Measurements from ENCODE around the gene GTF2F2.

Gene GTF2F2

DNA sequence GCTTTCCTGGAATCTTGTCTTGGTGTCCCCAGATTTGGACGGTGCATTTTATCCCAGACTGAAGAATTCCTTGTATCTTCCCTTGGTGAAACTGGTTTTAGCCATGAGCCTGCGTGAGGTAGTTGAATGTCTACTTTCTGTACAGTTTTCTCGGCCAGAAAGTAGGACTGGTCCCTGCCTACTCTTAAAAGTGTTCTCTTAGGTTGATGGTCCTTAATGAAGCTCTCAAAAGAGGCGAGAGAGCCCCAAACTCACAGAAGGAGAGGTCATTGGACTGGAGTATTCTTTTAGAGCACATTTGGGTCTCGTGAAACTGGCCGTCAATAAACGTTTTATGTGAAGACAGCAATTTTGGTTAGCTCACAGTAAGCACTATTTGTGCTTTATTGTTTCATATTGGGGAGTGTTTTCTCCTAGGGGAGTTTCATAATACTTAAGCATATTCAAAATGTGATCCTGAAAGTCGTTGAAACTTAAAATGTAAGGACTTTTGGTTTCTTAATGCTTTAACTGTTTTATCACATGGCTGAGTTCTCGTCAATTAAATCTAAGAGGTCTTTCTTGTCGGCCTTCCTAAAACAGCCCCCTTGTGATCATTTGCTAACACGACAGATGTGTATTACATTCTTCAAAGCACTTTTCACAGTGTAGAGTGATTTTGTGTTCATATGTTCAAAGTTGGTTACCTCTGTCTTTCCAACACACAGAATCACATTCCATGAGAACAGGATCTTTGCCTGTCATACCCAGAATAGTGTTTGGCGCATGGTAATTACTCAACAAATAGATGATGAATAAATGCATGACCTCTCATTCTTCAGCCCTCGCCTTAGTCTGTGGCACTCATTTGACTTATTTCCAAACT is 889 bp downstream of the GTF2F2 start:
- no peak for DNase-seq (ENCODE audit: low read depth, low spot score)

DNA sequence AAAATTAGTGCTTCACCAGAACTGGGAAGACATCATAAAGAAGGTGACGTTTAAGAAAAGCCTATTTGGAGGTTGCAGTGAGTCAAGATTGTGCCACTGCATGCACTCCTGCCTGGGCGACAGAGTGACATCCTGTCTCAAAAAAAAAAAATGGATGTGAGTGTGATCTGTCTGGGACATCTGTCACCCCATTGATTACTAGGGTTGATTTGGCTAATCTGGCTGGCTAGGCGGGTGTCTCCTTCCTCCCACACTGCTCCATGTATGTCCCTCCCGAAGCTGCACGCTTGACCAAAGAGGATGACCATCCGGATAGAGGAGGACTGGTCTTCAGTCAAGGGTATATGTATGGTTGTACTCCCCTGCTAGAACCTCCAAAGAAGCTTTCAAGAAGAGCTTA is 2.6 kb downstream of the GTF2F2 start:
- no peak for DNase-seq (ENCODE audit: low read depth, low spot score)

DNA sequence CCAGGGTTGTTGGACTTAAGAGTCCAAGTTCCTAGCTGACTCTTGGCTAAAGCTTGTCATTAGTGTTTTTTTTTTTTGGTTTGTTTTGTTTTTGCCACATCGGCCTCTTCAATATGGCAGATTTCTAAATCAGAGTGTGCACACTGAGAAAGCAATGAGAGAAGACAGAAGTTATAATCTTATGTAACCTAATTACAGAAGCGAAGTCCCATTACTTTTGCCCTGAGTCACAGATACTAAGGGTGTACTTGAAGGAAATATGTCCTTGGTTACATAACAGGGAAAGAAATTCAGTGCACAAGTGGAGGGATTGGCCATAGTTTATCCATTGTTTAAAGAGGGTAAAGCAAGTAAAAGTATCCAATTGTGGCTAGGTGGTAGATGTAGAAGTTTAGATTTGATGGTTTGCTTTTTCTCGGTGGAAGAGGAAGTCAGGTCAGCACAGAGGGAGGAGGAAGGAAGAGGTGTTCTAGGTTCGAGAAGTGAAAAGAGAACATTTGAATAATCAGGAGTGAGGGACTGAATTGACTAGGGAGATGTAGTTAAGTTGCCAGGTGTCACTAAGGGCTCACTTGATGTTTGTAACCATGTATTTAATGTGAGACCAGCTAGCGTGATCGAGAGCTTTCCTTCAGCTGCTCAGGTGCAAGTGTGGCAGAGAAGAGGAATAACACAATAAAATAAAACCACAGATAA is 12.2 kb downstream of the GTF2F2 start:
- no peak for DNase-seq (ENCODE audit: low read depth, low spot score)

DNA sequence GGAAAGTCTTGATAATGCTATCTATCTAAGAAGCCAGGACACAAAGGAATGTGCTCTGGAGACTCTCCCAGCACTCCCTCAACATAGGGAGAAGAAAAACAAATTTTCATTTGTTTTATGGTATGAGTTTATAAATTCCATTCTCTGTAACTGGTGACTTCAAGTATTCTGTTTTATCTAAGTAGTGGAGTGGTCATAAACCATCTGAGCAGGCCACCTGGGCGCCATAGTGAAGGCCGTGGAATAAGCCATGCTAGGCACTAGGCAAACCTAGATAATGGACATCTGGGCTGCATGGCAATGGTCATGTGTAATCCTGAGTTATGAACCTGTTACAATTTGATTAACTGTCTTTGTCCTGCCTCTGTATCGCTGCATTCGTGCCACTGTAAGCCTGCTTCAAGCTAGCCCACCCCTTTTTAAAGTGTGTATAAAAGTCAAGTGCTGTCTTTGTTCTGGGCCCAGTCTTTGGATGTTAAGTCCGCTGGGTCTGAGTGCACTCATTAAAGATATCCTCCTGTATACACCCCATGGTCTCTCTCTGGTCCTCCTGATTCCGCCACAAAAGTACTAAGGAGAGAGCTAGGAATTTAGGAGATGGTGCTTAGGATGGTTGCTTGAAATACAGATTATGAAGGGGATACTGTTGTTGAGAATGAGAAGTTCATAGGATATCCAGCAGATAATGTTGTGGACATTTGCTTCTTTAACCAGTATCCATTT is 13.2 kb downstream of the GTF2F2 start:
- no peak for DNase-seq (ENCODE audit: low read depth, low spot score)

DNA sequence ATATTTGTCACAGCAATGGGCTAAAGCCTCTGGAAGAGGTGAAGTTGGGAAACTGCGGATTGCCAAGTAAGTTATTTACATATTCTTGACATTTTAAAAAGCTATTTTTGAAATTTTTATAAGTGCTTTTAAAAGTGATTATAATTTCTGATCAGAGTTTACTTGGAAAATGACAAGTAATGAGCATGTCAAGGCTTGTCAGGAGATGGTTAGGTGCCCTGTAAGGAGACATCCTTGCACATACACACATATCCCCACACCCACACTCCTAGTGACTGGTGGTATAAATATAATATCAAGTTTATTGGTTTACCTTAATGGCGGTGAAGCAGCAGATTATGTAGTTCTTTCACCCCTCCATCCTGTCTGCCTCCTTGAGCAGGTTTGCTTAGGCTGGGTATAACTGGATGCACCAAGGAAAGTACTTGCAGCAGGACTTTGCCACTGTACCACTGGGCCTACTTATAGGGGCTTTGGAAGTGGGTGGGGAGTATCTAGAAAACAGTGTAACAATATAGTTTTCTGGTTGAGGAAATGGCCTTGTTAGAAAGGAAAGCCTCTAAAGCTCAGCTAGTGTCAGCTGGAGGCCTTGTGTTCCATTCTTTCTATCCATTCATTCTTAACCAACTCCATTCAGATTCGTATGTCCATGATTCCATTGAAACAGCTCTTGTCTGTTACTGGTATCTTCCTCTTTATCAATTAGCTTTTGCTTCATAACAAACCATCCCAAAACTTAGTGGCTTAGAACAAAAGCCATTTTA is 16.6 kb downstream of the GTF2F2 start:
- no peak for DNase-seq (ENCODE audit: low read depth, low spot score)

DNA sequence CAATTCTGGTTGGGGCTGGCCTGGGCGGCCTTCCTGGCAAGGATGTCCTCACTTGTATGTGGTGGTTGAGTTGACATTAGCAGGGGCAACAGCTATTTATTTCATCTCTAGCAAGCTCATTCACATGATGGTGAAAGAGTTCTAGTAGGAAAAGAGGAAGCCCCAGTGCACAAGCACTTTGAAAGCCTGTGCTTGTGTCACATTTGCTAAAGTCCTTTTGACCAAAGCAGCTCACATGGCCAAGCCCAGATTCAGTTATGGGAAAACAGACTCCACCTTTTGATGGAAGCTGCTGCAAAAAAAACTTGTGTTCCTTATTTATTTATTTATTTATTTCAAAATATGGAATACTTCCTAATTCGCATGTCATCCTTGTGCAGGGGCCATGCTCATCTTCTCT is 17.2 kb downstream of the GTF2F2 start:
- DNase-seq (ENCODE audit: low read depth, low spot score): no peak

DNA sequence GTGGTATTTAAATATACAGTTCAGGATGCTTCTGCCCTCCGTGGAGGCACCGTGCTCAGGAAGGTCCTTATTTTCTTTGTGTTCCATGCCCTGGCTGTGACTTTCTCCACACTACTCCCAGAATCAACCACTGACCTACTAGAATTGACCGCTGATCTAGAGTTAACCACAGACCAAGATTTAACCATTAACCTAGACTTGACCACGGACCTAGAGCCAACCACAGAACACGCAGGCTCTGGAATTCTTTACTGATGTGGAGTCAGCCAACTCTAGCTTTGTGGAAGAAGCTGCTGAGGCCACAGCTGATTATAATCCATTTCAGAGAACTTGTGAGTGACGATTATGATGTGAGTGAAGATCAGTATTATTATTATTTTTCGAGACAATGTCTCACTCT is 18.0 kb downstream of the GTF2F2 start:
- no peak for DNase-seq (ENCODE audit: low read depth, low spot score)

DNA sequence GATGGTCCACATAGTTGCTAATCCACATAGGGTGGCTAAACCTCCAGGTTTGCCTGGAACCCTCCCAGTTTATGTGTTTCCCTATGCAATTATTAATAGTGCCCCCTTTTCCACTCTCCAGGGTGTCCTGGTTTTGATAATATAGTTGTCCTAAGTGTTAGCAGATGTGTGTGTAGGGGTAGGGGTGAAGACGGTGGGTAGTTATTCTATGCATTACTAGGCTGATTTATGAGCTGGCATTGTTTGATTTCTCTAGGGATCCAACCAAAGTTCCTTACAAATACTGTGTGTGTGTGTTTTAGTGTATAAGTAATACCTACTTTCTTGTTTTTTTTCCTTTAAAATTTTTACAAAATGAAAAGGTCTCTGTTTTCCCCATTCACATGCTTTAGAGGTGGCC is 21.1 kb downstream of the GTF2F2 start:
- no peak for DNase-seq (ENCODE audit: low read depth, low spot score)

DNA sequence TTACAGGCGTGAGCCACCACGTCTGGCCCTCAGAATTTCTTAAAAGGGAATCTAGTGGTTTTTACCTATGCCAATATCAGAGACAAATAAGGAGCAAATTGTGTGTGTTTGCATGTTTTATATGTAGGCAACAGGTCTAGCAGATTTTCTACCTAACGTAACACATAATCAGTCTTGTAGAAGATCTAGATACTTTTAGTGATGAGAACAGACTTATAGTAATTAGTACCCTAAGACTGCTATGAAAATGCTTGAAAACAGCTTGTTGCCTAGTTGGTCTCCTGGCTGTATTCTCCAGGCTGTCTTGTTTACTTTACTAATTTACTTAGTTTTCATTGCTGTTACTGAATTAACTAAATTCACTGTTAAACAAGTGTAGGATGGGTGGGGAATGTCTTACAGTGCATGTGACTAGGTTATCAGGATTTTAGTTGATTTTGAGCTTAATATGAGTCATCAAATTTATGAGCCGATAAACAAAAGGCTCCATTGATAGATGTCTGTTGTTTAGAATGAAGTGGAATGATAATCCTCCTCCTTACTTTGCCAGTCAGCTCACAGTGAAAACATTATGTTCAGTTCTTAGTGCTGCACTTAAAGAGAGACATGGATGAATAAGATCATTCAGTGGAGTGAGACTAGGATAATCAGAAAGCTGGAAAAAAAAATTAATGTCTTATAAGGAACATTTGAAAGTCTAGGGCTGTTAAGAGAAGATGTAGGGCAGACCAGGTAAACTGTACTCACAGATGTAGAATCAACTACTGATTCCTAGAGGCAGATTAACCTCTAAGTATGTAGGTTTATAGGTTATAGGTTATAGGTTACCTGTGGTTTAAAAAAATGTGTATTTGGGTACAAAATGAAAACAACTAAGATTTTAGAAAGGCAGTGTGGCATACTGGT is 22.4 kb downstream of the GTF2F2 start:
- DNase-seq (ENCODE audit: low read depth, low spot score): no peak

DNA sequence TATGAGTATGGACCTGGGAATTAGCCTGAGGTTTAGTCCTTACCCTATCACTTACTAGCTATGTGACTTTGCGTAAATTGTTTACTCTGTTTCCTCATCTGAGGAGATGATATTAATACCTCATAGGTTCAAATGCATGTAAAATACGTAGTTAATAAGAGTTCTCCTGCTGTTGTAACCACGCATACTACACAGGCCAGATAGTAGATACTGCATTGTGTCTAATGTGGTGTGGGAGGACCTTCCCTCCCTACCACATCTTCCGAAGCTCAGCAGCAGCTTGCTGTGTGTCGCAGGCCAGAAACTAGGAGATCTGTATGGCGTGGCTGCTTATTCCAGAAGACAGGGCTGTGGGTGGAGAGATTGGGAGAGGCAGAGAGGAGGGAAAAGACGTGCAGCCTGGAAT is 23.0 kb downstream of the GTF2F2 start:
- no peak for DNase-seq (ENCODE audit: low read depth, low spot score)

DNA sequence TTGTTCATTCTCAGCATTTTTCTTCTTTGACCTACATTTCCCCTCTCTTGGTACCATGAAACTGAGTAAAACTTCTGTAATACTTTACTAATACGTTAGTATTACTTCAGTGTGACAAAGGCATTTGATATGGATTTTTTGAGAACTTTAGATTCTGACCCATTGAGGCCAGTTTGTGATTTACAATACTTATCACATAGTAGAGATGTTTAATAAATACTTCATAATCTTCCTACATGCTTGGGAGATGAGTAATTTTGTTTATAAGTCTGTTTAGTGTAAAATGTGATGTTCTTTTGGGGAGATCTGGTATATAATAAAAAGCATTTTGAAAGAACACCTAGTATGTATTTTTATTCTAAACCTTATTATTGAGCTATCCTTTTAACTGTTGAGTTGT is 29.7 kb downstream of the GTF2F2 start:
- no peak for DNase-seq (ENCODE audit: low read depth, low spot score)

DNA sequence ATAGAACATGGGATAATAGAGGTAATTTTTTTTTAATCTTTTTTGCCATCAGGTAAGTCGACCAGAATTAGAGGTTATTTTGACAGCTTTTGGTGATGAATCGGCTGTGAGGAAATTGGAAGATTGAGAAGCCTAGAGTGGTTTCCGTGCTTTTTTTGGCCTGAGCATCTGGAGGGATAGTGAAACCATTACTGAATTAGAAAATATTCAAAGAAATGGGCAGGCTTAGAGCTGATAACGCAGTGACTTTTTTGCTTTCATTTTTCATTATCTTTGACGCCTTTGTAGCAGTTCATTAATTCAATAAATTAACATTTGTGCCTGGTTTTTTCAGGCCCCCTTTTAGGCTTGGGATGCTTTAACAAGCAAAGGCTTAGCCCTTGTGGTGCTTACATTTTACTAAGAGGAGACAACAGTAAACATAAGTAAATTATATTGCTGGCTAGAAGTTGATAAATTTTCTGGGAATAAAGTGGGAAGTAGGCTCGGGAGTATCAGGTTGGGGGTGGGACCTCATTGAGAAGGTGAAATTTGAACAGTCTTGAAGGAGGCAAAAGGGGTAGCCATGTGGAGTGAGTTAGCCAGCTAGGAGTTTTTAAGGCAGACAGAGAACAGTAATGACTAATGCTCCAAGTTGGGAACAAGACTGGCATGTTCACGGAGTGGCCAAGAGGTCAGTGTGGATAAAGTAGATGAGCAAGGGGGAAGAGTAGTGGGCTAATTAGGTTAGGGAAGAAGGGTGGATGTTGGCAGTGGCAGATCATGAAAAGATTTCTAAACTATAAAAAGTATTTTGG is 36.5 kb downstream of the GTF2F2 start:
- no peak for DNase-seq (ENCODE audit: low read depth, low spot score)

DNA sequence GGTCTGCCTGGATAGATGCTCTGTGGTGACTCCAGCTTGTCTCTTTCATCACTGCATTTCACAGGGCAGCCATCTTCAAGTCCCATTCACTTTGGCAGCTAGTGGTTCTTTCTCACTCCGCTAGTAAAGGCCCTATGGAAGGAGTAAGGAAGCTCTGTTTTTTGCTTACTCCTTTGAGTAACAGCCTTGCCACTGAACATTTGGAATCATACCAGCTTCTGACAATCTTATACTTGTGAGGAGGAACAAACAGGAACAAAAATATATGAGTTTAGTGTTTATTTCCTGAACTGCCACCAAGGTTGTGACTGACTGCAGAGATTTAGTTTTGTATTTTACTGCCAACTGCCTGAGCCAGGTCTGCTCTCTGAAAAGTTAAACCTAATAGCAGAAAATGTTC is 41.9 kb downstream of the GTF2F2 start:
- DNase-seq (ENCODE audit: low read depth, low spot score): no peak

DNA sequence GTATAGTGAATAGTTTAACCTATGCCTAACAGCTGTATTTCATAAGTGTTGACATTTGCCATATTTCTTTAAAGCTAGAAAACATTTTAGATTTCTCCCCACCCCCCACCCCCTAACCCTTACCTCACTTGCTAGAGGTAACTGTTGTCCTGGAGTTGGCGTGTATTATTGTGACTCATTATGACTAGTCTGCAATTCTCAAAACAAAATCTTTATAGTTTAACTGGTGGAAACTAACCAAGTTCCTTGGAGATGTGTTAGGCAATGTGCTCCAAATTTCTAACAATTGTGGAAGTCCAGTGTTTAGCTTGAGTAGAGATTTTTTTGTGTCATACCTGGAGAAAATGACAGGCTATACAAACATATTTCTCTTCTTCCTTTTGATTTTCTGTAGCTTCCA is 42.5 kb downstream of the GTF2F2 start:
- no peak for DNase-seq (ENCODE audit: low read depth, low spot score)

DNA sequence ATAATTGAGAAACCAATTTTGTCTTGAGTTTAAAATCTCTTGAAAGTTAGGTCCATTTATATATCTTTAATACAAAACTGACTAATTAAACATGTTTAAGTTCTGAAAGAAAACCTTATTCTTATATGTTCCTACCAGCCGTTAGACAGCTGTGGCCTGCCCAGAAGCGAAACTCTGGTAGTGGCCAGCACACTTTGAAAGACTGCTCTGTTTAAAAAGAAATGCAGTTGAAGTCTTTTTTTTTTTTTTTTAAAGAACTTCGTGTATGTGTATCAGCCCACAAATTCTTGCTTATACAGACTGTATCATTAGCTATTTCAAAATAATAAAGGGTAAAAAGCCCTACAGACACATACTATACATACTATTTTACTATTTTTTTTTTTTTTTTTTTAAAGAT is 46.5 kb downstream of the GTF2F2 start:
- DNase-seq (ENCODE audit: low read depth, low spot score): no peak

DNA sequence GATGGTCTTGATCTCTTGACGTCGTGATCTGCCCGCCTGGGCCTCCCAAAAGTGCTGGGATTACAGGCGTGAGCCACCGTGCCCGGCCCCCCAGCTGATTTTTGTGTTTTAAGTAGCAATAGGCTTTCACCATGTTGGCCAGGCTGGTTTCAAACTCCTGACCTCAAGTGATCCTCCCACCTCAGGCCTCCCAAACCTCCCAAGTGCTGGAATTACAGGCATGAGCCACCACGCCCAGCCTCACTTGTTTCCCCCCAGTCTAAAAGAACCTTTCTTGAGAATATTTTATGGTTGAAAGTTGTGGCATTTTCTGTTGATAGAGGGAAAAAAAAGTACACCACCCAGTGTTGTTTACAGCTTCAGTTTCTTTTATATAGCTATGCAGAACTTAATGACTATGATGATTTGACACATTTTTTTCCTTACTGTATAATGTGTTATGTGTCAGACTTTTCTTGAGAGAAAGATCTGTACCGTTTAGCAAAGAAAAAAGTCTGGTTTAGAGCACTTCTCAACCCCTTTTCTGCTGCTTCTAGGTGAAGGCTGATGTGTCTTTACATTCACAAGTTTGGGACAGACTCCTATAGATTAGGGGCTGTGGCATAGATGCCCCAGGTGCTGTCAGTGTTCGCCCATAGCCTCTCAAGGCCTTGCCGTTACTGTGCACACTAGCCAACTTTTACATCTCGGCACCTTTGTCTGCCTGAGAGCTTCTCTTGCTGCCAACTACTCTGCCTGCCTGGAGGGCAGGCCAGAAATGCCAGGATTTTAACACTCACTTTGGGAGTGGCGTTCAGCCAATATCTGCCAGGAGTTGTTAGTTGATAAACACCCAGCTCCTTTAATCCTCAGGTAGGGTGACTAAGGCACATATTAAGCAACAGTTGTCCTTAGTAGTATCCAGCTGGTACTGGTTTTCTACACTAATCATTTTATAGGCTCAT is 47.6 kb downstream of the GTF2F2 start:
- DNase-seq (ENCODE audit: low read depth, low spot score): no peak

DNA sequence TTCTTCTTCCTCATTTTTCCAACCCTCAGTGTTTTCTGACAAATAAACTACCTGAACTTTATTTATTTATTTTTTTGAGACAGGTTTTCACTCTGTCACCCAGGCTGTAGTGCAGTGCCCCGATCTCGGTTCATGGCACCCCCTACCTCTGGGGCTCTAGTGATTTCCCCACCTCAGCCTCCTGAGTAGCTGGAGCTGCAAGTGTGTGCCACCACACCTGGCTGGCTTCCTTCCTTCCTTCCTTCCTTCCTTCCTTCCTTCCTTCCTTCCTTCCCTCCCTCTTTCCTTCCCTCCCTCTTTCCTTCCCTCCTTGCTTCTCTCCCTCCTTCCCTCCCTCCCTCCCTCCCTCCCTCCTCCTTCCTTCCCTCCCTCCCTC is 48.2 kb downstream of the GTF2F2 start:
- no peak for DNase-seq (ENCODE audit: low read depth, low spot score)

DNA sequence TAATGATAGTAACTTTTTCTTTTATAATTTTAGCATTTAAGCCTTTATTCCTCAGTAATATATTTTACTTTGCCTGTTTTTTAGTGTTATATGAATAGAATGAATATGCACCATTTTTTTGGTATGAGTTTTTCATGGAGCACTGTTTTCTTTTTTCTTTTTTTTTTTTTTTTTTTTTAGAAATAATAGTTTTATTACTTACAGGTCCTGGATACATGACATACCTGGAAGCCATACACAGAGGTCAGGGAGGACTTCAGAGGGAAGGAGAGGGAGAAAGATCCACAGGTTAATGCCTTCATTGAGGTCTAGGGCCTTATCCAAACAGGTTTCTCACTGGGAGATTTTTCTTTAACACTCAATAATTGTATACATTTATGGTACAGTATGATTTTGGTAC is 54.2 kb downstream of the GTF2F2 start:
- no peak for DNase-seq (ENCODE audit: low read depth, low spot score)

Measured in activated naive CD8-positive, alpha-beta T cell treated with anti-CD3 and anti-CD28 coated beads, Interleukin-2, amount 50 U/mL, for 16 hours (primary cell).